Measurements from ENCODE around the gene OR2G2.

Gene OR2G2

DNA sequence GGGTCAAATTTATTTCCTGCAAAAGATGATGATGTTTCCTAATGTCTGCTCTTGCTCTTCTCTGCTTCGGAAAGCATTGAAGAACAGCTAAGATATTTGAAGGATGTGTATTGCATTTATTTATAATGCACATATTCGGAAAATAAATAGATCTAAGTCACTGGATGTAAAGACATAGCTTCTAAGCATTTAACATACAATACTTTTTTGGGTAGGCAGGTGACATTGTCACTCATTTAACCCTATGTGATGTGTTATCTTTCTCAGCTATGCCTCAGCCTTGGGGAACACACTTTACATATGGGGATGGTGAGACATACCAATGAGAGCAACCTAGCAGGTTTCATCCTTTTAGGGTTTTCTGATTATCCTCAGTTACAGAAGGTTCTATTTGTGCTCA is at the start of gene OR2G2:
Gene OR2G2 (plus strand): TSS at position 301 of the 400 bp plus-strand sequence. CDS start 0 bp downstream, at position 301.
- in situ Hi-C loops (cut with MboI; ENCODE audit: low pct_unique_long_range_greater_than_20kb, low sequenced_read_pairs, unreplicated experiment) = no loop called here
- DNase-seq (ENCODE audit: low spot score) = no peak
- TF ChIP-seq, protein P1, sequence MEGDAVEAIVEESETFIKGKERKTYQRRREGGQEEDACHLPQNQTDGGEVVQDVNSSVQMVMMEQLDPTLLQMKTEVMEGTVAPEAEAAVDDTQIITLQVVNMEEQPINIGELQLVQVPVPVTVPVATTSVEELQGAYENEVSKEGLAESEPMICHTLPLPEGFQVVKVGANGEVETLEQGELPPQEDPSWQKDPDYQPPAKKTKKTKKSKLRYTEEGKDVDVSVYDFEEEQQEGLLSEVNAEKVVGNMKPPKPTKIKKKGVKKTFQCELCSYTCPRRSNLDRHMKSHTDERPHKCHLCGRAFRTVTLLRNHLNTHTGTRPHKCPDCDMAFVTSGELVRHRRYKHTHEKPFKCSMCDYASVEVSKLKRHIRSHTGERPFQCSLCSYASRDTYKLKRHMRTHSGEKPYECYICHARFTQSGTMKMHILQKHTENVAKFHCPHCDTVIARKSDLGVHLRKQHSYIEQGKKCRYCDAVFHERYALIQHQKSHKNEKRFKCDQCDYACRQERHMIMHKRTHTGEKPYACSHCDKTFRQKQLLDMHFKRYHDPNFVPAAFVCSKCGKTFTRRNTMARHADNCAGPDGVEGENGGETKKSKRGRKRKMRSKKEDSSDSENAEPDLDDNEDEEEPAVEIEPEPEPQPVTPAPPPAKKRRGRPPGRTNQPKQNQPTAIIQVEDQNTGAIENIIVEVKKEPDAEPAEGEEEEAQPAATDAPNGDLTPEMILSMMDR (IDR thresholded peaks at IDR 0.05; ENCODE audit: extremely low read depth, insufficient read depth, missing control alignments) = no peak

- in situ Hi-C loops (cut with MboI; ENCODE audit: low pct_unique_long_range_greater_than_20kb, low sequenced_read_pairs, unreplicated experiment) = no loop called here
- DNase-seq (ENCODE audit: low spot score) = no peak
- TF ChIP-seq, protein P1 (IDR thresholded peaks at IDR 0.05; ENCODE audit: extremely low read depth, insufficient read depth, missing control alignments) = no peak
Observed at GRCh38 chr1:247538561-247538960, 49.6 kb upstream of the OR2G2 start.

GRCh38 chr1:247539215-247539614 is 48.9 kb upstream of the OR2G2 start:
- TF ChIP-seq, protein P1 (IDR thresholded peaks at IDR 0.05; ENCODE audit: extremely low read depth, insufficient read depth, missing control alignments) = no peak
- no peak for DNase-seq (ENCODE audit: low spot score)
- in situ Hi-C loops (cut with MboI; ENCODE audit: low pct_unique_long_range_greater_than_20kb, low sequenced_read_pairs, unreplicated experiment) = no loop called here

GRCh38 chr1:247540581-247540980 is 47.6 kb upstream of the OR2G2 start:
- in situ Hi-C loops (cut with MboI; ENCODE audit: low pct_unique_long_range_greater_than_20kb, low sequenced_read_pairs, unreplicated experiment) = no loop called here
- TF ChIP-seq, protein P1 (IDR thresholded peaks at IDR 0.05; ENCODE audit: extremely low read depth, insufficient read depth, missing control alignments) = no peak

GRCh38 chr1:247542811-247543210 is 45.3 kb upstream of the OR2G2 start:
- TF ChIP-seq, protein P1 (IDR thresholded peaks at IDR 0.05; ENCODE audit: extremely low read depth, insufficient read depth, missing control alignments) = no peak
- no peak for DNase-seq (ENCODE audit: low spot score)
- in situ Hi-C loops (cut with MboI; ENCODE audit: low pct_unique_long_range_greater_than_20kb, low sequenced_read_pairs, unreplicated experiment) = no loop called here

More at GRCh38 chr1:247540581-247540980, 47.6 kb upstream of the OR2G2 start:
- DNase-seq (ENCODE audit: low spot score) = no peak

GRCh38 chr1:247548092-247548491 is 40.1 kb upstream of the OR2G2 start:
- in situ Hi-C loops (cut with MboI; ENCODE audit: low pct_unique_long_range_greater_than_20kb, low sequenced_read_pairs, unreplicated experiment) = no loop called here
- TF ChIP-seq, protein P1 (IDR thresholded peaks at IDR 0.05; ENCODE audit: extremely low read depth, insufficient read depth, missing control alignments) = no peak
- DNase-seq (ENCODE audit: low spot score) = no peak

DNA sequence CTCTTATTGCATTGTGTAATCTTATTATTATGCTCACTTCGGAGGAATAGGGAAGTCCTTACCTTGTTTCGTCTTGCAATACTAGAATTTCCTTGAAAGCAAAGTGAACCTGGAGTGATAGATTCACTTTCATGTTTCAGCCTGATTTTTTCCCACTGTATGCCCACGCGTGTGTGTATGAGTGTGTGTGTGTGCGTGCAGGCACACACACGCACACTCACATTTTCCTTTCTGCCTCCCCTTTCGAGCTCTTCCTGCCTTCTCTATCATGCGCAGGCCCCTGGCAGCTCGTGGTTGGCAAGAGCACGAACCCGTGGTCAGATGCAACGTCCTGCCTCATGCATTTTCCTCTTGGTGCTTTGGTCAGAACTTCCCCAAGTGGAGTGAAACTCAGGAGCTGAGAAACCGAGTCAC is 39.4 kb upstream of the OR2G2 start, which contains the start of gene GCSAML:
Gene GCSAML (plus strand): TSS at position 366 of the 414 bp plus-strand sequence. CDS start 58 bp downstream, outside the sequence.
- DNase-seq (ENCODE audit: low spot score) = no peak
- in situ Hi-C loops (cut with MboI; ENCODE audit: low pct_unique_long_range_greater_than_20kb, low sequenced_read_pairs, unreplicated experiment) = no loop called here
- TF ChIP-seq, protein P1 (IDR thresholded peaks at IDR 0.05; ENCODE audit: extremely low read depth, insufficient read depth, missing control alignments) = no peak

All from GM13977 (cell line).